Fibroblast of the aortic adventitia (primary cell): ENCODE measurements around the gene TMEM38A. TPM values are rescaled to one million over a fixed set of nuclear protein-coding genes. Genes with fewer than 3 reads are reported as not detected.
A peak's percentile ranks its signal among the peaks of the same experiment; 100 is the strongest.

Experiments used
- DNase-seq: peaks from one replicate; pipeline ENCODE4 v3.0.0-alpha.2; 2010; ENCODE audit warnings: low read depth
- H3K4me3 ChIP-seq: 2 replicates; pipeline ENCODE4 v1.5.1; 2011; ENCODE audit warnings: low read depth, mild to moderate bottlenecking, control low read depth, low read length, moderate library complexity
- CTCF ChIP-seq: IDR thresholded peaks from 2 replicates; pipeline ENCODE4 v1.5.1; 2011; ENCODE audit warnings: mild to moderate bottlenecking, low read length, control low read depth, inconsistent platforms; ENCODE audit not compliant: insufficient read depth
- total RNA-seq: library from RNA; depleted of rRNA; stranded (reverse); fragments of >200 nt; gene quantifications from 2 replicates; pipeline ENCODE4 v1.2.3, GENCODE V29; 2012; ENCODE audit warnings: low replicate concordance

The TMEM38A gene
- total RNA-seq, 1 donor = 3.3 TPM

DNA sequence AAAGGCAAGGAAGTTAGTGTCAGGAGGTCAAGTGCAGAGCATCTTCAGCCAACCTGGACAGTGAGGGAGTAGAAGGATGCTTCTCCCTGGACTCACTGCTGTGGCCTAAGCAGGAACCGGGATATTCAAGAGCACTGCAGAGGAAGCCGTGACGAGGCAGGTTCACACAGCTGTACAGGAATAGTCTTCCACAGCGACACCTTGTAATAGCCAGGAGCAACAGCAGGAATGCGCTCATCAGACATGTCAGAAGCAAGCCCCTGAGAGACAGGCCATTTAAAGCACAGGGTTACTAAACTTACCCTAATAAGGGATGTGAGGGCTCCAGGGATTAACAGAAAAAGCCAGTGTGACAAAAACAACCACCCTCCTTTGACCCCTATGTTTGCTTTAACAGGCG, 29.5 kb upstream of the TMEM38A start:
- DNase-seq = no peak
- H3K4me3 ChIP-seq = no peak overlapping the region
- TF ChIP-seq CTCF = no peak

GRCh38 chr19:16637535-16637934, 23.4 kb upstream of the TMEM38A start:
- TF ChIP-seq CTCF = no peak
- H3K4me3 ChIP-seq = no peak overlapping the region
- DNase-seq = no peak

GRCh38 chr19:16638666-16639065, 22.3 kb upstream of the TMEM38A start:
- no peak overlapping the region for H3K4me3 ChIP-seq
- TF ChIP-seq CTCF = no peak

GRCh38 chr19:16640951-16641350, 20.0 kb upstream of the TMEM38A start:
- no peak for DNase-seq
- no peak overlapping the region for H3K4me3 ChIP-seq
- TF ChIP-seq CTCF = no peak

More at GRCh38 chr19:16638666-16639065, 22.3 kb upstream of the TMEM38A start:
- no peak for DNase-seq

DNA sequence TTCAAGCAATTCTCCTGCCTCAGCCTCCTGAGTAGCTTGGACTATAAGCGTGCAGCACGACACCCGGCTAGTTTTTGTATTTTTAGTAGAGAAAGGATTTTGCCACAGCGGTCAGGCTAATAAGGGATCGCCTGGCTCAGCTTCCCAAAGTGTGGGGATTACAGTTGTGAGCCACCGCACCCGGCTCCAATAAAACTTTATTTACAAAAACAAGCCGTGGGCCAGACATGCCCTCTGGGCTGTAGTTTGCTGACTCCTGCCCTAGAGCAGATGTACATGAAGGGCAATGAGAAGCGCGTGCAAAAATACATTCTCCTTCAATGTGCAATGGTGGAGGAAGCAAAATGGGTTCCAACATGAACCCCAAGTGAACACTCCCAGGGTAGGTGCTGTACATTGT, 19.2 kb upstream of the TMEM38A start:
- no peak for DNase-seq
- no peak overlapping the region for H3K4me3 ChIP-seq
- no peak for TF ChIP-seq CTCF

GRCh38 chr19:16645140-16645539, 15.8 kb upstream of the TMEM38A start:
- TF ChIP-seq CTCF = no peak
- no peak overlapping the region for H3K4me3 ChIP-seq
- DNase-seq = no peak

- no peak overlapping the region for H3K4me3 ChIP-seq
- DNase-seq = peak; percentile 26
- TF ChIP-seq CTCF = no peak
Observed at GRCh38 chr19:16649734-16650133, 11.2 kb upstream of the TMEM38A start.
